CD4-positive, alpha-beta T cell treated with Interleukin-12 subunit alpha and Interleukin-12 subunit beta, for 1 hour (primary cell): Measurements from ENCODE around the gene PLAAT3.
A peak's percentile ranks its signal among the peaks of the same experiment; 100 is the strongest.
"Not testable (repeated sequence)": the region's sequence is repeated elsewhere in the genome, so short reads cannot be mapped to it uniquely, and the experiment has no call there.

Source experiments
- DNase-seq: peaks from one replicate; pipeline ENCODE4 v3.0.0-alpha.2; 2020

Gene PLAAT3

DNA sequence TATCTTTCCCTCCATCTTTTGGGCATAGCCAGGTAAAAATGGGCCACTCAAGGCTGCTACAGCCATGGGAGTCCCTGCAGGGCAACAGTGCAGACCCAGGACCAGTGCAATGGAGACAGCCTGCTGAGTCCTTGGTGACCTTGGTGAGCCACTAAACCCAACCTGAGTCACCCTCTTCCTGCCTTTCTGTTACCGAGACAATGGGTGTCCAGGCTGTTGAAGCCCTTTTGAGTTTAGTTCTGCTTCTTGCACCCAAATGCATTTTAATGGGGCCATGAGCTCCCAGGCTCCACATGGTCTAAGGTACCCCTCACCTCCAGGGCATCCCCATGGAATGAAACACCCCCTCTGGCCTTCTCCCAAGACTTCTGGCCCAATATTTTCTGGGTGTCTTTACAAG is 78.5 kb downstream of the PLAAT3 start:
- peak; percentile 51 for DNase-seq

DNA sequence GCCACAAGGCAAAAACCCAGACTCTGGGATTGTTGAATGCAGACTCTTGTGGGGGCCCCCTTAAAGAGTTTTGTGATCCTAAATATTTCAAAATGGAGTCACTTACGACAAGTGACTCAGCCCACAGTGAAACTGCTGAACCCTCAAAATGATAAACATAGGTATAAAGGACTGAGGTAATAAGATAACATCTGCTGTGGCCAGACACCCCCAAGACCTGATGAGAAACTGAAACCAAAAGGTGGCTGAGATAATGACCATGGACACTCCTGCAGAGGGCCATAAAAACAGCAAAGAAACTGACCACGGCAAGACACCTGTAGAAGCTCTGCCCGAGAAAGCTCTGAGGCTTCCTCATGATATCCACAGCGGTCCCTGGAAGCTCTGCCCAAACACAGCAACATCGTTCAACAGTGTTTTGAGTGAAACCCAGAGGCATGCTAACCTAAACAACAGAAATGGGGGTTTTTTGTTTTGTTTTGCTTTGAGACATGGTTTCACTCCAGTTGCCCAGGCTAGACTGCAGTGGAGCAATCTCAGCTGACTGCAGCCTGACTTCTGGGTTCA is 79.3 kb downstream of the PLAAT3 start:
- DNase-seq = peak; percentile 54

DNA sequence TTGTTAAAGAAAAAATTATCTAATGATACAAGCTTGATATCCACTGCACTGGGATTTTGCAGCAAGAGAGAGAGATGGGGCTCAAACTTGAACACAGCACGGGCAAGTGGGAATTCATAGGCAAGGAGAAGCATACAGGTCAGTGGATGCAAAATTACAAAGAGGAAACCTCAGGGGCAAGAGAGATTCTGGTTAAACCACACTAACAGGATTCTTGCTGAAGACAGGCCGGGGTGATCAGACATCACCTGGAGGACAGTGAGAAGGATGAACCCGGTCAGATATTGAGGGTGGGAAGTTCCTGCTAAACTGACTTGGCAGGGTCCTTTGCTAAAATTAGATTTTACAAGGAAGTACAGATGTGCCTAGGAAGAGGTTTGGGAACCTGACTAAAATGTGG is 80.2 kb downstream of the PLAAT3 start:
- no peak for DNase-seq

DNA sequence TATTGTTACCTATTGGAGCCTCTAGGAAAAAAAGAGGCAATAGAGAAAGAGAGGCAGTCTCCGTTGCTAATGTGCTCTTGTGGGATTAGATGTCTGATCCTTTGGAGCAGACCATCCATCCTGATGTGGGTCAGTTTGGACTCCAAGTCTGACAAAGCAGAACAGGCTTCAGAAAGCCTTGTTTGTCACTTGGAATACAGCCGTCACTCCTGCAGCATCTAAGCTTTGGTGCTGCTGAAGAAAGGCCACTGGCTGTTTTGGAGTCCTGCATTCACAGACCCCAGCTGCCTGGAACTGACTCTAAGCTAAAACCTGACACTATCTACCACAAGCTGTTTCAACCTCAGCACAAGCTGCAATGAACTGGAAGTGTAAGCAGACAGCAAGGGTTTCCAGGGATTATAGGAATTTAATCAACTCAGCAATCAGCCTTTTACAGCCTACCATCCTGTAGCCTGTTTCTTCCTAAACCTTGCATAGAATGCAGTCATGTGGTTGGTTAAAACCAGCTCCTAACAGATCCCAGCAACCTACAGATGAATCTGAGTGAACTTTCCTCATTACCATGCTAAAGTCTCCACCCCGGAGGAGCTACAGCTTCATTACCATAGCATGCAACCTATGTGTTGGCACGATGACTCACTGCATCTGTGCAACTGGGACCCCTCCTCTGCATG is 81.3 kb downstream of the PLAAT3 start:
- DNase-seq = no peak

DNA sequence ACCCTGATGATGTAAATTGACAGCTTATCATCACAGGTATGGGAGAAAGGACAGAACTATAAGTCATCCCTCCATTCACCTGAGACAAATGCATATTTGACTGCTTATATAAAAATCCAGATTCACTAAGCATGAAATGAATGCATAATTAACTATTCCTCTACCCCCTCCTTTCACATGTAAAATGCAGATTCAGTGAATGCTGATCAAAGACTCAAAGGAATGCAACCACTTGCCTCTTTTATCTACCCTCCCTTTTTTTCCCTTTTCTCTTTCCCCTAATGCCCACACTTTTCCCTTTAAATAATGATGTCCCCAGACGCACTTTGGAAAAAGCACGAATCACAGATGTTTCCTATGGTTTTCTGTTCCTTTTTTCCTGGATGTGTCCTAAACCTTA is 82.1 kb downstream of the PLAAT3 start:
- DNase-seq = no peak

DNA sequence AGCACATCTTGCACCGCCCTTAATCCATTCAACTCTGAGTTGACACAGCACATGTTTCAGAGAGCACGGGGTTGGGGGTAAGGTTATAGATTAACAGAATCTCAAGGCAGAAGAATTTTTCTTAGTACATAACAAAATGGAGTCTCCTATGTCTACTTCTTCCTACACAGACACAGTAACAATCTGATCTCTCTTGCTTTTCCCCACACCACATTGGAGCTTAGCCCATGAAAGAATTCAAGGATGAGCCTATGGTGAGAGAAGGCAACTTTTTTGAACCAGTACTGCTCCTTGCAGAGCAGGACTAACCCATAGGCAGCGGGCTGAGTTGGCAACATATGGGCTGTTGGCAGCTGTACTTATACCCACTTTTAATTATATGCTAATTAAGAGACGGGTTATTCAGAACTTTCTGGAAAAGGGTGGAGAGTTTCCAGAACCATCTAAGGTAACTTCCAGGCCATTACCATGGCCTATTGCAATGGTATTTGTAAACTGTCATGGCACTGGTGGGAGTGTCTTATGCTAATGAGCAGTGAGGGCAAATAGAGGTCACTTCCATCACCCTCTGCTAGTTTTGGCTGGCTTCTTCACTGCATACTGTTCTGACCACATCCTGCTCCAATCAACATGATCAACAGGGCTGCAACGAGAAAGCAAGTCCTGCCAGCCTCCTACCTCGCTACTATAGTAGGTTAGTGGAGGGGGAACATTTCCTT is 83.0 kb downstream of the PLAAT3 start:
- peak; percentile 86 for DNase-seq

DNA sequence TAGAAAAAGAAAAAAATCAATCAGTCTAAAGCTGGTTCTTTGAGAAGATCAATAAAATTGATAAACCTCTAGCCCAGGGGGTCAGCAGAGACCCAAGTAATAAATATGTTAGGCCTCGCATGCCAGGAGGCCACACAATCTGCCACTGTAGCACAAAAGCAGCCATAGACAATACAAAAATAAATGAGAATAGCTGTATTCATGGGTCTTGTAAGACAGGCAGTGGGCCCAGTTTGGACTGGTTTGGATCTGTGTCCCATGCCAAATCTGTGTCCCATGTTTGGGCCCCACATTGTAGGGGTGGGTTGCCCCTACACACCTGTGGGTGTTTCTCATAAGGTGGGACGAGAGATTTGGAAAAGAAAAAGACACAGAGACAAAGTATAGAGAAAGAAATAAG is 84.2 kb downstream of the PLAAT3 start:
- no peak for DNase-seq

DNA sequence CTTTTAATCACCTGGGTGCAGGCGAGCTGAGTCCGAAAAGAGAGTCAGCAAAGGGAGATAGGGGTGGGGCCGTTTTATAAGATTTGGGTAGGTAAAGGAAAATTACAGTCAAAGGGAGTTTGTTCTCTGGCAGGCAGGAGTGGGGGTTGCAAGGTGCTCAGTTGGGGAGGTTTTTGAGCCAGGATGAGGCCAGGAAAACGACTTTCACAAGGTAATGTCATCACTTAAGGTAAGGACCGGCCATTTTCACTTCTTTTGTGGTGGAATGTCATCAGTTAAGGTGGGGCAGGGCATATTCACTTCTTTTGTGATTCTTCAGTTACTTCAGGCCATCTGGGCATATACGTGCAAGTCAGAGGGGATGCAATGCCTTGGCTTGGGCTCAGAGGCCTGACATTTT is 84.9 kb downstream of the PLAAT3 start:
- DNase-seq = not testable (repeated sequence)

DNA sequence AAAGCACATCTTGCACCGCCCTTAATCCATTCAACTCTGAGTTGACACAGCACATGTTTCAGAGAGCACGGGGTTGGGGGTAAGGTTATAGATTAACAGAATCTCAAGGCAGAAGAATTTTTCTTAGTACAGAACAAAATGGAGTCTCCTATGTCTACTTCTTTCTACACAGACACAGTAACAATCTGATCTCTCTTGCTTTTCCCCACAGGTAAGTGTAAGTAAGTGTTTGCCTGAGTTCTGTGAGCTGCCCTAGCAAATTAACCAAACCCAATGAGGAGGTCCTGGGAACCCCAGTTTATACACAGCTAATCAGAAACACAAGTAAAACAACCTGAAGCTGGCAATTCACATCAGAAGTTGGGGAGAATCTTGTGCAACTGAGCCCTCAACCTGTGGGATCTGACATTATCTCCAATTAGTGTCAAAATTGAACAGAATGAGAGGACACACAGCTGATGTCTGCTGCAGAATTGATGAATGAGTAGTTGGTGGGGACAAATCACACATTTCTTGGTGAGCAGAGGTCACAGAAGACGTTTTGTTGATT is 85.4 kb downstream of the PLAAT3 start:
- not testable (repeated sequence) for DNase-seq

DNA sequence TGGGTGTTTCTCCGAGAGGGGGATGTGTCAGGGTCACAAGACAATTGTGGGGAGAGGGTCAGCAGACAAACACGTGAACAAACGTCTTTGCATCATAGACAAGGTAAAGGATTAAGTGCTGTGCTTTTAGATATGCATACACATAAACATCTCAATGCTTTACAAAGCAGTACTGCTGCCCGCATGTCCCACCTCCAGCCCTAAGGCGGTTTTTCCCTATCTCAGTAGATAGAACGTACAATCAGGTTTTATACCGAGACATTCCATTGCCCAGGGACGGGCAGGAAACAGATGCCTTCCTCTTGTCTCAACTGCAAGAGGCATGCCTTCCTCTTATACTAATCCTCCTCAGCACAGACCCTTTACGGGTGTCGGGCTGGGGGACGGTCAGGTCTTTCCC is 86.1 kb downstream of the PLAAT3 start:
- not testable (repeated sequence) for DNase-seq

DNA sequence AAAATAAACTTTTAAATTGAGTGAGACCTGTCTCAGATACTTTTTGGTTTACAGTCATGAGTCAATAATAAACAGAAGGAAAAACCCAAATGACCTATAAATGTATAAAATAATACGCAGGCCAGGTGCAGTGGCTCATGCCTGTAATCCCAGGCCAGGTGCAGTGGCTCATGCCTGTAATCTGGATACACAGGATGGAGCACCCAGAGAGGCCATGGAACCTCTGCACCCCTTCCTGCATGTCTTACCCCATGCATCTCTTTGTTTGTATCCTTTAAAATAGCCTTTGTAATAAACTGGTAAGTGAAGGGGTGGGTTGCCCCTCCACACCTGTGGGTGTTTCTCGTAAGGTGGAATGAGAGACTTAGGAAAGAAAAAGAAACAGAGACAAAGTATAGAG is 86.6 kb downstream of the PLAAT3 start:
- no peak for DNase-seq
